ENCODE measurements around the gene GRIN3A. TPM values are rescaled to one million over a fixed set of nuclear protein-coding genes. Genes with fewer than 3 reads are reported as not detected.

Gene GRIN3A
- total RNA-seq, 3 donors from 2014 or later (not counting 1 experiment from before 2014, with no cell fraction given): not detected

- no peaks in the 10 kb centered on the region for H3K9me3 Mint-ChIP-seq
- Histone ChIP-seq H3K4me3 (ENCODE audit: low read length) (no peak overlapping the region), H3K27ac (ENCODE audit: low read length) (no peak overlapping the region), H3K4me1 (ENCODE audit: control insufficient read depth, insufficient read depth, low read length) (no peaks in the 10 kb centered on the region), H3K27me3 (ENCODE audit: control insufficient read depth, insufficient read depth, low read length) (no peaks in the 10 kb centered on the region), H3K36me3 (ENCODE audit: control insufficient read depth, insufficient read depth, low read length) (peaks cover 38% of the 10 kb centered on the region), H3K9me3 (ENCODE audit: control insufficient read depth, insufficient read depth, low read length) (no peaks in the 10 kb centered on the region)
- intact Hi-C loops (cut with micrococcal nuclease): no loop called here
- no peak for DNase-seq
- TF ChIP-seq CTCF (IDR thresholded peaks at IDR 0.05): no peak
- H3K27ac Mint-ChIP-seq: no peak overlapping the region
- no peak overlapping the region for H3K4me3 Mint-ChIP-seq
- ATAC-seq: no peak
- no peaks in the 10 kb centered on the region for H3K4me1 Mint-ChIP-seq
- H3K36me3 Mint-ChIP-seq: peaks cover 9% of the 10 kb centered on the region
- WGBS (ENCODE audit: insufficient coverage): 95% methylated on average over 3 of the region's 3 CpGs
- no peaks in the 10 kb centered on the region for H3K27me3 Mint-ChIP-seq (ENCODE audit: low read depth in 2 of 2)
Measured at GRCh38 chr9:101567725-101568350, 170.6 kb downstream of the GRIN3A start.

DNA sequence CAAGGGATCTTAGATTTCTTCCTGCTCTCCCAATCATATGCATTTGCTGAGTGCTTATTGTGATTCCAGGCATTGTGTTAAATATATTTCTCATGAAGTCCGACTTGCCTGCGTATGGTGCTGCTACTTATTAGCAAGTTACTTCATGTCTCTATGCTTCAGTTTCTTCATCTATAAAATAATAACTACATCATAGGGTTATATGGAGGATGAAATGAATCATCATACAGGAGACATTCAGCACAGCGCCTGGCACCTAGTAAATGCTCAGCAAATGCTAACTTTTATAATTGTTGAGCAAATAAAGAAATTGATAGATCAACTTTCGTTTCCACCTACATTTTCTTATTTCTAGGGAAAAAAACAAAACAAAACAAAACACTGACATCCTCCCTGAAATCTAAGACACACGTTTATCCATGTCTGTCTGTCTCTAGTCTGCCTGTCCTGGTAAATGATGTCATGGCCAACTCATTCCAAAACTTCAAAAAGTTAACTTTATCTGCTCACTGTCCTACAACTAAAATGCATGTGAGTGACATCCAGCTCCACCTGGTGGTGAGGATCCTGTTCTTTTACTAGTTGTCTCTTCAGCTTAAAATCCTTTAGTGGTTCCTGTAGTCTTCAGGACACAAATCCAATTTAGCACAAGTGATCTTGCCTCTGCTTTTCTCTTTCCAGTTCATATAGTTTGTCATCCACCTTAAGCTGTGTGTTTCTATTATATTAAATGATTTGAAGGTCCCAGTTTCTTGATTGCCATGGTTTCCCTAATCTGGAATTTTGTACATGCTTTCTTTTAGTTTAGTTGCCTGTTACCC, 171.3 kb downstream of the GRIN3A start:
- intact Hi-C loops (cut with micrococcal nuclease): no loop called here
- Histone ChIP-seq H3K4me3 (ENCODE audit: low read length) (no peak overlapping the region), H3K9me3 (ENCODE audit: control insufficient read depth, insufficient read depth, low read length) (no peaks in the 10 kb centered on the region), H3K27me3 (ENCODE audit: control insufficient read depth, insufficient read depth, low read length) (no peaks in the 10 kb centered on the region), H3K27ac (ENCODE audit: low read length) (no peak overlapping the region), H3K4me1 (ENCODE audit: control insufficient read depth, insufficient read depth, low read length) (no peaks in the 10 kb centered on the region), H3K36me3 (ENCODE audit: control insufficient read depth, insufficient read depth, low read length) (peaks cover 45% of the 10 kb centered on the region)
- ATAC-seq (no peak), DNase-seq (peak in 1 of 2 donors; percentile 63)
- Mint-ChIP-seq H3K4me3 (no peak overlapping the region), H3K36me3 (peaks cover 16% of the 10 kb centered on the region), H3K27ac (no peak overlapping the region), H3K9me3 (no peaks in the 10 kb centered on the region), H3K27me3 (ENCODE audit: low read depth in 2 of 2) (no peaks in the 10 kb centered on the region), H3K4me1 (peaks cover 3 to 7% of the 10 kb centered on the region in 2 donors)
- WGBS (ENCODE audit: insufficient coverage): 97% methylated on average over 4 of the region's 5 CpGs
- TF ChIP-seq CTCF (IDR thresholded peaks at IDR 0.05): no peak

DNA sequence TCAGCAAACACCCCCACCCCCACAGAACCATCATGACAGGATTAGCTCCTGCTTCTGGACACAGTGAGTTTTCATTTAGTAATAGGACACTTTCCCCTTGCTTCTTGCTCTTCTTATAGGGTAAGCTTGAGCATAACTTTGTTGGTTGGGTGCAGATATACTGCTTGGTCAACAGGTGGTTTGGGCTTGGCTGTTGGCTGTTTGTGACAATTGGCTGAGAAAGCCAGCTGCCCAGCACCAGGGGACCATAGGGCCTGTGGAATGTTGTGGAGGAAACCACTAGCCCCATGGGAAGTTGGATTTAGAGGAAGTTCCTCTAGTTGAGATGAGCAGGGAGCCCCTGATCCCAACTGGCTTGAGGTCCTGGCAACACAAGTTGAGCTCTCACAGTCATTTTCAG, 174.2 kb downstream of the GRIN3A start:
- H3K27me3 ChIP-seq (ENCODE audit: control insufficient read depth, insufficient read depth, low read length): no peaks in the 10 kb centered on the region
- no peak overlapping the region for H3K27ac Mint-ChIP-seq

More for the DNA sequence above, 174.2 kb downstream of the GRIN3A start:
- Mint-ChIP-seq H3K27me3 (ENCODE audit: low read depth in 2 of 2) (no peaks in the 10 kb centered on the region), H3K36me3 (peaks cover 32% of the 10 kb centered on the region), H3K4me1 (peaks cover 14 to 18% of the 10 kb centered on the region in 2 donors), H3K4me3 (no peak overlapping the region), H3K9me3 (no peaks in the 10 kb centered on the region)
- intact Hi-C loops (cut with micrococcal nuclease): no loop called here
- ATAC-seq (no peak), DNase-seq (no peak)
- Histone ChIP-seq H3K9me3 (ENCODE audit: control insufficient read depth, insufficient read depth, low read length) (no peaks in the 10 kb centered on the region), H3K27ac (ENCODE audit: low read length) (no peak overlapping the region), H3K4me1 (ENCODE audit: control insufficient read depth, insufficient read depth, low read length) (no peaks in the 10 kb centered on the region), H3K4me3 (ENCODE audit: low read length) (no peak overlapping the region), H3K36me3 (ENCODE audit: control insufficient read depth, insufficient read depth, low read length) (peaks cover 64% of the 10 kb centered on the region)
- TF ChIP-seq CTCF (IDR thresholded peaks at IDR 0.05): no peak
